Thymus (tissue), 11 donors: ENCODE data around the gene FEN1. TPM values are rescaled to one million over a fixed set of nuclear protein-coding genes. Genes with fewer than 3 reads are reported as not detected.

Experiments
- DNase-seq, 9 donors: peaks; one replicate each; pipeline ENCODE4 v3.0.0-alpha.2; 2013; ENCODE audit warnings: low spot score in 9 of 9, low read depth in 6 of 9, missing footprints in 1 of 9
- H3K27ac ChIP-seq, 2 donors: one replicate each; pipeline ENCODE4 v1.5.1; 2013; ENCODE audit warnings: control low read depth in 1 of 2, low read depth in 1 of 2, low read length in 1 of 2, mild to moderate bottlenecking in 1 of 2, moderate library complexity in 1 of 2
- H3K27me3 ChIP-seq, 2 donors: one replicate each; pipeline ENCODE4 v1.5.1; 2013; ENCODE audit warnings: low read length in 1 of 2; ENCODE audit not compliant: control insufficient read depth in 2 of 2, insufficient read depth in 1 of 2
- H3K36me3 ChIP-seq, 2 donors: one replicate each; pipeline ENCODE4 v1.5.1; 2013; ENCODE audit warnings: low read length in 1 of 2, mild to moderate bottlenecking in 1 of 2, moderate library complexity in 1 of 2; ENCODE audit not compliant: control insufficient read depth in 2 of 2, insufficient read depth in 2 of 2
- H3K4me1 ChIP-seq, 2 donors: one replicate each; pipeline ENCODE4 v1.5.1; 2013; ENCODE audit warnings: low read length in 2 of 2; ENCODE audit not compliant: control insufficient read depth in 2 of 2, insufficient read depth in 2 of 2
- H3K4me3 ChIP-seq, 2 donors: one replicate each; pipeline ENCODE4 v1.5.1; 2013; ENCODE audit warnings: low read length in 2 of 2, control low read depth in 1 of 2, mild to moderate bottlenecking in 1 of 2
- H3K9me3 ChIP-seq, 2 donors: one replicate each; pipeline ENCODE4 v1.5.1; 2013; ENCODE audit warnings: low read length in 1 of 2, mild to moderate bottlenecking in 1 of 2; ENCODE audit not compliant: control insufficient read depth in 2 of 2, insufficient read depth in 1 of 2
- WGBS: extraction: QIAGEN DNeasy Blood & Tissue Kit; methylation state at CpG from one replicate; pipeline ENCODE4 v1.1.7; 2013; 5-methylcytosine and 5-hydroxymethylcytosine counted together
- polyA plus RNA-seq: library from polyadenylated mRNA; stranded (reverse); fragments of 200-250 nt; gene quantifications from one replicate; pipeline ENCODE4 v1.2.3, GENCODE V29; 2013
- total RNA-seq: library from RNA; stranded (reverse); fragments of 120-200 nt; gene quantifications from one replicate; pipeline ENCODE4 v1.2.4, GENCODE V29; 2013
- donor health status: healthy.

FEN1 gene
- total and polyA plus RNA-seq, 2 donors, result 10.0 to 84.1 TPM

DNA sequence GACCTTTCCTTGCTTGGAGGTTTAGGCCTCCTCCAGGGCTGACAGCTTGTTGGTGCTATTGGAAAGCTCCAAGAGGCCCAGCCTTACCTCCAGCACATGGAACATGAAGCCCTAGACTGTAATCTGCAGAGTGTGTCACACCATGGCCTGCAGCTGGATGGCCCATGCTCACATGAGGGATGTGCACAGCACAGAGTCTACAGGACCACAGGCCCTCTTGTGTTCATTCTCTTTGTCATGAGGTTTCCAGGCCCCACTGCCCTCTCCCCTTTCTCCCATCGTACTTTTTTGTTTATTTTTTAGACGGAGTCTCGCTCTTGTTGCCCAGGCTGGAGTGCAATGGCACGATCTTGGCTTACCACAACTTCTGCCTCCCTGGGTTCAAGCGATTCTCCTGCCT is 14.1 kb downstream of the FEN1 start:
- H3K4me1 ChIP-seq, result no peaks in the 10 kb centered on the region
- WGBS, result 99% methylated on average over 5 of the region's 5 CpGs
- no peak overlapping the region for H3K27ac ChIP-seq
- H3K27me3 ChIP-seq, result no peaks in the 10 kb centered on the region
- H3K4me3 ChIP-seq, result no peak overlapping the region
- H3K36me3 ChIP-seq, result peaks cover 52 to 81% of the 10 kb centered on the region in 2 donors
- no peaks in the 10 kb centered on the region for H3K9me3 ChIP-seq
- no peak for DNase-seq

GRCh38 chr11:61810671-61811175 is 18.0 kb downstream of the FEN1 start:
- H3K27ac ChIP-seq, result no peak overlapping the region
- no peak for DNase-seq
- peaks cover 0 to 10% of the 10 kb centered on the region in 2 donors for H3K27me3 ChIP-seq
- peaks cover 43 to 63% of the 10 kb centered on the region in 2 donors for H3K36me3 ChIP-seq
- WGBS, result over 99% methylated on average over 8 of the region's 8 CpGs
- H3K9me3 ChIP-seq, result peaks cover 0 to 8% of the 10 kb centered on the region in 2 donors
- peaks cover 7 to 10% of the 10 kb centered on the region in 2 donors for H3K4me1 ChIP-seq
- no peak overlapping the region for H3K4me3 ChIP-seq

DNA sequence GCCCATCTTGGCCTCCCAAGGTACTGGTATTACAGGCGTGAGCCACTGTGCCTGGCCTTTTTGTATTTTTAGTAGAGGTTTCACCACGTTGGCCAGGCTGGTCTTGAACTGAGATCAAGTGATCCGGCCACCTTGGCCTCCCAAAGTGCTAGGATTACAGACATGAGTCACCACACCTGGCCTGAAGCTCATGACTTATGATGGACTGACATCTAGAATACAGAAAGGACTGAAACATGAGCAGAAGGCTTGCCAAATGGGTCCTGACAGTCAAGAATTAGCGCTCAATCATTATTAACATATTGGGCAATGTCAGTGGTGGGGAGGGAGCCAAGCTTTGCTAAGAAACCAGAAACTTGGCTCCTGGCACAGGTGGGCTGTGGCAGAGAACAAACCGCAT is 19.1 kb downstream of the FEN1 start:
- WGBS, result 95% methylated on average over 5 of the region's 5 CpGs

GRCh38 chr11:61812736-61813411 is 20.2 kb downstream of the FEN1 start:
- H3K9me3 ChIP-seq, result peaks cover 0 to 8% of the 10 kb centered on the region in 2 donors
- peaks cover 0 to 17% of the 10 kb centered on the region in 2 donors for H3K27me3 ChIP-seq
- DNase-seq, result no peak
- peaks cover 11 to 25% of the 10 kb centered on the region in 2 donors for H3K4me1 ChIP-seq
- 100% methylated on average over 4 of the region's 4 CpGs for WGBS
- H3K27ac ChIP-seq, result no peak overlapping the region
- peaks cover 37 to 51% of the 10 kb centered on the region in 2 donors for H3K36me3 ChIP-seq
- H3K4me3 ChIP-seq, result no peak overlapping the region

More for the DNA sequence above, 19.1 kb downstream of the FEN1 start:
- Histone ChIP-seq H3K9me3 (peaks cover 0 to 8% of the 10 kb centered on the region in 2 donors), H3K27ac (no peak overlapping the region), H3K36me3 (peaks cover 40 to 55% of the 10 kb centered on the region in 2 donors), H3K4me3 (no peak overlapping the region), H3K27me3 (peaks cover 0 to 17% of the 10 kb centered on the region in 2 donors), H3K4me1 (peaks cover 7 to 17% of the 10 kb centered on the region in 2 donors)
- no peak for DNase-seq

- Histone ChIP-seq H3K9me3 (peaks cover 0 to 8% of the 10 kb centered on the region in 2 donors), H3K4me1 (peaks cover 11 to 25% of the 10 kb centered on the region in 2 donors), H3K27ac (peak overlapping the region in 1 of 2 donors; percentile 79), H3K4me3 (peak overlapping the region in 1 of 2 donors; percentile 87), H3K27me3 (peaks cover 0 to 17% of the 10 kb centered on the region in 2 donors), H3K36me3 (peaks cover 27 to 39% of the 10 kb centered on the region in 2 donors)
- DNase-seq, result no peak
- 83% methylated on average over 16 of the region's 16 CpGs for WGBS
Observed at GRCh38 chr11:61814247-61814957, 21.7 kb downstream of the FEN1 start.

DNA sequence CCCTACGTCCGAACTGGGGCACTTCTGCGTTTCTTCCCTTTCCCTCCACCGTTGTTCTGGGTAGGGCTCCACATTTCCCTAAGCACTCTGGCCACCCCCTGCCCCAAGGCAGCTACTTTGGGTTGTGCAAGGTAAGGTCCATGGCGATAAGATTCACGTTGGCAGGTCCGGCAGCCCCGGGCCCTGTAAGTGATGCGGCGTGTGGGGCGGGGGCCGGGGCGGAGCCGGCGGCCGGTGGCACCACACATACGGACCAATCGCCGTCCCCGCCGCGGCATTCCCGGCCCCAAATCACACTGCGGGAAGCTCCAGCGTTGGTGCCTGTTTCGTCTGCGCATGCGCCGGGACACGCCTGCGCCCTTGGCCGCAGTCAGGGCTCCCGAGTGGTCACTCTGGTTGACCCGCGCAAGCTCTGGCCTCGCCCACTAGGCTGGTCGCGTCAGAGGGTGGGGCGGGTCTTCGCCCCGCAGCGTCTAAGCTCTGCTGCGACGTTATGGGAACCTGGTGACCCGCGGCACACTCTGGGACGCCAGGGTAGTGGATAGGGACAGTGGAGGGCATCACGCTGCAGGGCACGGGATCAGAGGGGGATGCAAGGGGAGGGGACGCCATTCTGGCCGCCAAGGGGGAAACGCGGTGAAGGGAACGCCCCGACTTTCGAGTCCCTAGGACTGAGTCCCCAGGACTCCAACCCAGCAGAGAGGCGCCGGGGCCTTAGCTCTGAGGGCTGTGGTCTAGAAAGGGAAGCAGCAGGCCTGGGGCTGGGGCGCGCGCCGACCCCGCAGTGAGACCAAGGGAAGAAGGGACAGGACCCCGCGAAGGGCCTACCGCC is 22.5 kb downstream of the FEN1 start:
- peak in 4 of 9 donors; percentile 45 to 80 (median 58) for DNase-seq
- H3K4me1 ChIP-seq, result peaks cover 11 to 25% of the 10 kb centered on the region in 2 donors
- H3K27me3 ChIP-seq, result peaks cover 0 to 17% of the 10 kb centered on the region in 2 donors
- H3K9me3 ChIP-seq, result peaks cover 0 to 8% of the 10 kb centered on the region in 2 donors
- WGBS, result under 1% methylated on average over 66 of the region's 66 CpGs
- peak overlapping the region; percentile 66 to 84 for H3K27ac ChIP-seq
- peaks cover 19 to 31% of the 10 kb centered on the region in 2 donors for H3K36me3 ChIP-seq
- peak overlapping the region; percentile 62 to 87 for H3K4me3 ChIP-seq

GRCh38 chr11:61815790-61816735 is 23.4 kb downstream of the FEN1 start:
- Histone ChIP-seq H3K9me3 (peaks cover 0 to 8% of the 10 kb centered on the region in 2 donors), H3K4me3 (peak overlapping the region; percentile 62 to 87), H3K4me1 (peaks cover 11 to 25% of the 10 kb centered on the region in 2 donors), H3K27ac (peak overlapping the region; percentile 66 to 84), H3K36me3 (peaks cover 12 to 22% of the 10 kb centered on the region in 2 donors), H3K27me3 (peaks cover 0 to 17% of the 10 kb centered on the region in 2 donors)
- DNase-seq, result peak in 4 of 9 donors; percentile 38 to 76 (median 59)
- under 1% methylated on average over 69 of the region's 69 CpGs for WGBS
